A549 (cell line): ENCODE data around the gene PDE4D.

ENCODE experiments used
- CEBPB ChIP-seq, 2 experiments: fragments of >200 bp in 1 of 2; sonication (Bioruptor Twin) in 1 of 2; formaldehyde crosslinking in 1 of 2; IDR thresholded peaks; 2 replicates each; pipeline ENCODE4 v1.6.1; 2012 to 2016
- EP300 ChIP-seq, 2 experiments: fragments of >200 bp; sonication (Bioruptor Twin); formaldehyde crosslinking; IDR thresholded peaks; 2 replicates in 1 of 2; 3 replicates in 1 of 2; pipeline ENCODE4 v1.6.1; 2016 to 2017
- ESRRA ChIP-seq: fragments of 150-350 bp; IDR thresholded peaks from 2 replicates; pipeline ENCODE4 v1.6.1; 2014; ENCODE audit warnings: mild to moderate bottlenecking, low read length, borderline replicate concordance
- JUNB ChIP-seq: fragments of >200 bp; sonication (Bioruptor Twin); formaldehyde crosslinking; IDR thresholded peaks from 2 replicates; pipeline ENCODE4 v1.6.1; 2016
- POLR2A ChIP-seq: IDR thresholded peaks from 2 replicates; pipeline ENCODE4 v1.6.1; 2012; ENCODE audit warnings: mild to moderate bottlenecking, low read length
- RAD21 ChIP-seq, 2 experiments: fragments of >200 bp in 1 of 2; sonication (Bioruptor Twin) in 1 of 2; formaldehyde crosslinking in 1 of 2; IDR thresholded peaks in 1 of 2; conservative IDR thresholded peaks in 1 of 2; 2 replicates in 1 of 2; 3 replicates in 1 of 2; pipeline ENCODE4 v1.6.1; 2012 to 2018; ENCODE audit warnings: inconsistent platforms in 1 of 2
- TF ChIP-seq, protein P1 (sequence below): fragments of >200 bp; sonication (Bioruptor Twin); formaldehyde crosslinking; IDR thresholded peaks from 3 replicates; pipeline ENCODE4 v1.5.1; 2016
- TF ChIP-seq, protein P2 (sequence below): fragments of 150-350 bp; IDR thresholded peaks from 2 replicates; pipeline ENCODE4 v1.6.1; 2014; ENCODE audit warnings: low read depth, mild to moderate bottlenecking, low read length
- TF ChIP-seq, protein P3 (sequence below): IDR thresholded peaks from 2 replicates; pipeline ENCODE4 v1.6.1; 2012
- TF ChIP-seq, protein P4 (sequence below): IDR thresholded peaks from 2 replicates; pipeline ENCODE4 v1.6.1; 2012; ENCODE audit warnings: low read depth, borderline replicate concordance

DNA sequence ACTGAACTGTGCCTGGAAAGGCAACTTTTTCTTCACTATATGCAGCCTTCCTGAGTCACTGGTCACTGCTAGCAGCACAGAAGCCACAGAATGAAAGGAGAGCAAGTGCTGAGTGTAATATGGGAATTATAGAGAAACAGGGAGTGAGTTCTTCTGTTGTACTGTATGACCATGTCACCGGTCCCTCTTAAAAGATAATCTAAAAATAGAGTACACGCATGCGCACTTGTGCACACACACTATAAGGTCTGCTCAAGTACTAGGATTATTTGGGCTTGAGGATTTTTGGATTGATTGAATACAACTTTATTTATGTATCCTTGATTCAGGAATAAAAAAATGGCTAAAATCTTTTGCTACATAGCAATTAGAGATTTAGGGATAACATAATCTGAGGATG, 571.9 kb downstream of the PDE4D start:
- TF ChIP-seq, protein P1, sequence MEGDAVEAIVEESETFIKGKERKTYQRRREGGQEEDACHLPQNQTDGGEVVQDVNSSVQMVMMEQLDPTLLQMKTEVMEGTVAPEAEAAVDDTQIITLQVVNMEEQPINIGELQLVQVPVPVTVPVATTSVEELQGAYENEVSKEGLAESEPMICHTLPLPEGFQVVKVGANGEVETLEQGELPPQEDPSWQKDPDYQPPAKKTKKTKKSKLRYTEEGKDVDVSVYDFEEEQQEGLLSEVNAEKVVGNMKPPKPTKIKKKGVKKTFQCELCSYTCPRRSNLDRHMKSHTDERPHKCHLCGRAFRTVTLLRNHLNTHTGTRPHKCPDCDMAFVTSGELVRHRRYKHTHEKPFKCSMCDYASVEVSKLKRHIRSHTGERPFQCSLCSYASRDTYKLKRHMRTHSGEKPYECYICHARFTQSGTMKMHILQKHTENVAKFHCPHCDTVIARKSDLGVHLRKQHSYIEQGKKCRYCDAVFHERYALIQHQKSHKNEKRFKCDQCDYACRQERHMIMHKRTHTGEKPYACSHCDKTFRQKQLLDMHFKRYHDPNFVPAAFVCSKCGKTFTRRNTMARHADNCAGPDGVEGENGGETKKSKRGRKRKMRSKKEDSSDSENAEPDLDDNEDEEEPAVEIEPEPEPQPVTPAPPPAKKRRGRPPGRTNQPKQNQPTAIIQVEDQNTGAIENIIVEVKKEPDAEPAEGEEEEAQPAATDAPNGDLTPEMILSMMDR = no peak
- no peak for TF ChIP-seq CEBPB (IDR thresholded peaks at IDR 0.05)
- no peak for TF ChIP-seq RAD21 (conservative IDR thresholded peaks at IDR 0.05 in 1 of 2, IDR thresholded peaks at IDR 0.05 in 1 of 2)
- TF ChIP-seq ESRRA = no peak
- no peak for TF ChIP-seq POLR2A
- TF ChIP-seq, protein P2, sequence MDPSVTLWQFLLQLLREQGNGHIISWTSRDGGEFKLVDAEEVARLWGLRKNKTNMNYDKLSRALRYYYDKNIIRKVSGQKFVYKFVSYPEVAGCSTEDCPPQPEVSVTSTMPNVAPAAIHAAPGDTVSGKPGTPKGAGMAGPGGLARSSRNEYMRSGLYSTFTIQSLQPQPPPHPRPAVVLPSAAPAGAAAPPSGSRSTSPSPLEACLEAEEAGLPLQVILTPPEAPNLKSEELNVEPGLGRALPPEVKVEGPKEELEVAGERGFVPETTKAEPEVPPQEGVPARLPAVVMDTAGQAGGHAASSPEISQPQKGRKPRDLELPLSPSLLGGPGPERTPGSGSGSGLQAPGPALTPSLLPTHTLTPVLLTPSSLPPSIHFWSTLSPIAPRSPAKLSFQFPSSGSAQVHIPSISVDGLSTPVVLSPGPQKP = no peak
- TF ChIP-seq, protein P3, sequence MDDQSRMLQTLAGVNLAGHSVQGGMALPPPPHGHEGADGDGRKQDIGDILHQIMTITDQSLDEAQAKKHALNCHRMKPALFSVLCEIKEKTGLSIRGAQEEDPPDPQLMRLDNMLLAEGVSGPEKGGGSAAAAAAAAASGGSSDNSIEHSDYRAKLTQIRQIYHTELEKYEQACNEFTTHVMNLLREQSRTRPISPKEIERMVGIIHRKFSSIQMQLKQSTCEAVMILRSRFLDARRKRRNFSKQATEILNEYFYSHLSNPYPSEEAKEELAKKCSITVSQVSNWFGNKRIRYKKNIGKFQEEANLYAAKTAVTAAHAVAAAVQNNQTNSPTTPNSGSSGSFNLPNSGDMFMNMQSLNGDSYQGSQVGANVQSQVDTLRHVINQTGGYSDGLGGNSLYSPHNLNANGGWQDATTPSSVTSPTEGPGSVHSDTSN = no peak
- no peak for TF ChIP-seq JUNB
- TF ChIP-seq, protein P4, sequence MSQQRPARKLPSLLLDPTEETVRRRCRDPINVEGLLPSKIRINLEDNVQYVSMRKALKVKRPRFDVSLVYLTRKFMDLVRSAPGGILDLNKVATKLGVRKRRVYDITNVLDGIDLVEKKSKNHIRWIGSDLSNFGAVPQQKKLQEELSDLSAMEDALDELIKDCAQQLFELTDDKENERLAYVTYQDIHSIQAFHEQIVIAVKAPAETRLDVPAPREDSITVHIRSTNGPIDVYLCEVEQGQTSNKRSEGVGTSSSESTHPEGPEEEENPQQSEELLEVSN = no peak
- no peak for TF ChIP-seq EP300 (IDR thresholded peaks at IDR 0.05)
